ENCODE measurements around the gene LRRC47.
"Not testable (repeated sequence)": the region's sequence is repeated elsewhere in the genome, so short reads cannot be mapped to it uniquely, and the experiment has no call there.

Gene LRRC47

DNA sequence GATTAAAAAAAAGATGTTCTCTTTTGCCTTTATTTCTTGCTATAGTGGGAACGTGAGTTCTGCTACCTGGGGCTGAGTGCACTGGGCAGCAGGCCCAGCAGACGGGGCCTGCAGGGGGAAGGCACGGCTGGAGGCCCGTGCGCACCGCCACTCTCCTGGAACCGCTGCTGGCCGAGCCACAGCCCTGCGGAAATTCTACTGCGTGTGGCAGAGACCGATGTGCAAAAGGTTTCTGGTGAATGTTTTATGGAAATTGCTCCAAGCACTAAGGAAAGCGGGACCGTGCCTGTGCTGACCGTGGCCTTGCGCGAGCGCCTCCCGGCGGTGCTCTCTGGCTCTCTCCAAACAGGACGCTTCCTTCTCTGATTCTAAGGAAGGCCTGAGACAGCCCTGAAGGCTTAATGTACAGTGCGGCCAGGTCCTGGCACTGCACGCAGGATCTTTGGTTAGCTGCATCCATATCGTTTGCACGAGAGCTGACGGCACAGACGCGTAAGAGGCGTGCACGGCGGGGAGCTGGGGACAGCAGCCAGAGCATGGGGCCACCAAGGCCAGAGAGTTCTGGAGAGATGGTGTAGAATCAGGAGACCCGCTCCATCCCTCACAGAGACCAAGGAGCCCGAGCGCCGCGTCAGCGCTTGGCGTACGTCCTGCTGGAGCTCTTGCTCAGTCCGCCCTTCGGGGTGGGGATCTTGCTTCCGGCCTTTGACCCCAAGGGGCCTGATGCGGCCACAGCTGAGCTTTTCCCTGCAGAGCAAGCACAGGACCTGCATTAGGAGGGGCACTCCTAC lies 18.7 kb upstream of the LRRC47 start:
- DNase-seq (ENCODE audit: low read depth in 2 of 2), result no peak

DNA sequence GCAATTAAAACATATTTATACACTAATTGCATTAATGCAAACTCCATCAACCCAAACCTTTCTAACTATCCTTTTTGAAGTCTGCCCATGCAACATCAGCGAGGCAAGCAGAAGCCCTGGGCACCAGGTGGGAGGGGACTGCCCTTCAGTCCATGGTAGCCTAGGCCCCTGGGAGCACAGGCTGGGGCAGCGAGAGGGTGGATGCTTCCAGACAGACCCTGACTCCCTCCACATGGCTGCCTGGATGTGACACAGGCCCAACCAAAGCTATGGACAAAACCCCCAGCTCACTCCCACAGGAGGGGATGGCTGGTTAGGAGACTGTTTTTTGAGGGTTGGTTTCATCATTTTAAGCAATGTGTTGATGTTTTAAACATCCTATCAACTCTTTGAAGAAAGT lies 17.8 kb upstream of the LRRC47 start:
- DNase-seq (ENCODE audit: low read depth in 2 of 2), result no peak

DNA sequence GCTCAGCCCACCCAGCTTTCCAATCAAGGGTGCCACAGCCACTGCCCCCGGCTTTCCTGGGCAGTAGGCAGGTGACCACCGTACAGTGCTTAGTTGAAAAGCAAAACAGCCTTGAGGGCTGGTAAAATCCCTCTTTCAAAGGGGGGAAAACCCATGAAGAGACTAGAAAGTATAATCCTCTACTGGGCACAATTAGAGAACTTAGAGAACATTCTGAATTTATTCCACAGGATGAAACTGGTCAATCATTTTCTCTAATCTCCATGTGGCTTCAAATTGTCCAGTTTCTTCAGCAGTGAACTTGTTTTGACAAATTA lies 15.3 kb upstream of the LRRC47 start:
- no peak for DNase-seq (ENCODE audit: low read depth in 2 of 2)

DNA sequence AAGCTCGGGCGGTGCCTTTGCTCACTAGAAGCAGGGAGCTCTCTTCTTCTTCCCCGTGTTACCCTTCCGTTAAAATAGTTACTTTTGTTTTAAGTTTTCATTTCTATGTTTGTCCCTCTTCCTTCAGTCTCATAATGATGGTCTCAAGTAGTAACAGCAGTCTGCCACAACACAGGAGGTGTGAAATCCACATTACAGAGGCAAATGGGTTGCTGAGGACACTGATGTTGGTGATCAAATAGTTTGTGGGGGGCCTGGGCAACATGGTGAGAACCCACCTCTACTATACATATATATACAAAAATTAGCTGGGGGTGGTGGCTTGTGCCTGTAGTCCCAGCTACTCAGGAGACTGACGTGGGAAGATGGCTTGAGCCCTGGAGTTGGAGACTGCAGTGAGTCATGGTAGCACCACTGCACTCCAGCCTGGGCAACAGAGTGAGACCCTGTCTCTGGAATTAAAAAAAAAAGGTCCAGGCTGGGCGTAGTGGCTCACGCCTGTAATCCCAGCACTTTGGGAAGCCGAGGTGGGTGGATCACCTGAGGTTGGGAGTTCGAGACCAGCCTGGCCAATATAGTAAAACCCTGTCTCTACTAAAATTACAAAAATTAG lies 14.0 kb upstream of the LRRC47 start:
- not testable (repeated sequence) for DNase-seq (ENCODE audit: low read depth in 2 of 2)

DNA sequence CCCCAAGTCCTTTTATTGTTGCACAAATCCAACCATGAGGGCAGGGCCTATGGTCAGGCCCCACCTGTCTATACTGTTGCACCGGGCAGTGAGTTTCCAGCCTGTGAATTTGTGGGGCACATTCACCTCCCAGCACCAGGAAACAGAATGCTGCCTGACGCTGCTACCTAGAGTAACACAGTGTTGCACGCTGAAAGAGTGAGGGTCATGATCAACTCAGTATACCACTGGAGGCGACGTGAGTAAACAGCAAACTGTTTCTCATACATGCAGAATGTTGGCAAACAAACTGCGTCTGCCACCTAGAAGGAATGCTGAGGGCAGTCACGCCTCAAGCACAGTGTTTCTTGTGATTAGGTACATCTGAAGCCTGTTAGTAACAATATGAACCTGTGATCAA lies 13.4 kb upstream of the LRRC47 start:
- no peak for DNase-seq (ENCODE audit: low read depth in 2 of 2)

DNA sequence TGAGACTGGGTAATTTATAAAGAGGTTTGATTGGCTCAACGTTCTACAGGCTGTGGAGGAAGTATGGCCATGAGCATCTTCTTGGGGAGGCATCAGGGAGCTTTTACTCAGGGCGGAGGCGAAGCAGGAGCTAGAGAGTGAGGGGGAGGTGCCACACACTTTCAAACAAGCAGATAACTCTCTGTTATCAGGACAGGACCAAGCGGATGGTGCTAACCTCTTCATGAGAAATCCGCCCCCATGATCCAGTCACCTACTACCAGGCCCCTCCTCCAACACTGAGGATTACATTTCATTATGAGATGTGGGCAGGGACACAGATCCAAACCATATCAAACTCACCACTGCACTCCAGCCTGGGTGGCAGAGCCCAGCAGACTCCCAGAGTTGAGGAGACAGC lies 11.5 kb upstream of the LRRC47 start:
- DNase-seq (ENCODE audit: low read depth in 2 of 2), result no peak

DNA sequence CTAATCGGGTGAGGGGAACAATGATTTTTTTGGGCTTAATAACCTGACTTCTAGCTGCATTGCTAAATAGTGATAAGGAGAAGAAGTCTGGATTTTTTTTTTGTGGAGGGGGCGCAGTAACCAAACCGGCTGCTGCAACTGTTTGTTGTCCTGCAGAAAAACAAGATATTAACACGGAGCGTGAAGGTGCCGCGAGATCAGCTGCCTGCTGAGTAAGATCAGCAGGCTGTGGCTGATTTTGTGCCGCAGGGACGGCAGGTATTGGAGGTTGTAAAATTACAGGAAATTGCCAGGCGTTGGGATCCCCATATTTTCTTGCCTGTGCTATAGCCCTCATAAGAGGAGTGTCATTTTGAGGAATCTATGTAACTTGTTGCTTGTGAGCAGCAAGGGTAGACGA lies 8.7 kb upstream of the LRRC47 start:
- DNase-seq (ENCODE audit: low read depth in 2 of 2), result no peak

DNA sequence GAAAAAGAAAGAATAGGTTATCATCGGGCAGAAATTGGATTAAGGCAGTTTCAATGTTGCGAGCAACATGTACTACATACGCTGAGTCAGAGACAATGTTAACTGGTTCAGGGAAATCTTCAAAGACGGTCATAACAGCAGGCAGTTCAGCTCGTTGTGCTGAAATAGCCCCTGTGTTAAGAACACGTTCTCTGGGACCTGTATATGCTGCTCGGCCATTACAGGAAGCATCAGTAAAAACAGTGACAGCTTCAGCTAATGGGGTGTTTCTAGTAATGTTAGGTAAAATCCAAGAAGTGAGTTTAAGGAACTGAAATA lies 8.3 kb upstream of the LRRC47 start:
- DNase-seq (ENCODE audit: low read depth in 2 of 2), result not testable (repeated sequence)

DNA sequence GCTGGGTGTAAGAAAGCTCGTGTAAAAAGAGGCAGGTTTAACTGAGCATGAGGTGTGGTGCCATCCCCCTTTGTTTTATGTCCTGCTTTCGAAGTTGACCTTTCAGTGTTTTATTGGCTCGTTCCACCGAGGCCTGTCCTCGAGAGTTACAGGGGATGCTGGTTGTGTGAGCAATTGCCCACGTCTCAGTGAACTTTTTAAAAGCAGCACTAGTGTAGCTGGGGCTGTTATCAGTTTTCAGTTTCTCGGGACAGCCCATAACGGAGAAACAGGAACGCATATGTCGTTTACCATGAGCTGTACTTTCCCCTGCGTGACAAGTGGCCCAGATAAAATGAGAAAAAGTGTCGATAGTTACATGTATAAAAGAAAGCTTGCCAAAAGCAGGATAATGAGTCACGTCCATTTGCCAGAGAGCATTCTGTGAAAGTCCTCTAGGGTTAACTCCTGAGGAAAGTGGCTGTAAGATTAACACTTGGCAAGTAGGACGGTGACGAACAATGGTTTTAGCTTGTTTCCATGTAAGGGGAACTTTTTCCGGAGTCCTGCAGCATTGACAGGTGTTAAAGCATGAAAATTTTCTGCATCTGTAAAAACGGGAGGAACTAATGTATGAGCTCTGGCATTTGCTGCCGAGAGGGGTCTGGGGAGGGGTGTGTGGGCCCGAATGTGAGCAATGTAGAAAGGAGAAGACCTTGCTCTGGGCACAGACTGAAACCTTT lies 7.8 kb upstream of the LRRC47 start:
- DNase-seq (ENCODE audit: low read depth in 2 of 2), result no peak

DNA sequence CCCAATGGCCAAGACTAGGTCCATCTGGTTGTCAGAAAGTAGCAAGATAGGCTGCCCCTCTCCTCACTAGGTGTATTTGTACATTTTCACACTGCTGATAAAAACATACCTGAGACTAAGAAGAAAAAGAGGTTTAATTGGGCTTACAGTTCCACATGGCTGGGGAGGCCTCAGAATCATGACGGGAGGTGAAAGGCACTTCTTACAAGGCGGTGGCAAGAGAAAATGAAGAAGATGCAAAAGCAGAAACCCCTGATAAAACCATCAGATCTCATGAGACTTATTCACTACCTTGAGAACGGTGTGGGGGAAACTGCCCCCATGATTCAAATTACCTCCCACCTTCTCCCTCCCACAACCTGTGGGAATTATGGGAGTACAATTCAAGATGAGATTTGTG lies 4.5 kb upstream of the LRRC47 start:
- DNase-seq (ENCODE audit: low read depth in 2 of 2), result not testable (repeated sequence)

DNA sequence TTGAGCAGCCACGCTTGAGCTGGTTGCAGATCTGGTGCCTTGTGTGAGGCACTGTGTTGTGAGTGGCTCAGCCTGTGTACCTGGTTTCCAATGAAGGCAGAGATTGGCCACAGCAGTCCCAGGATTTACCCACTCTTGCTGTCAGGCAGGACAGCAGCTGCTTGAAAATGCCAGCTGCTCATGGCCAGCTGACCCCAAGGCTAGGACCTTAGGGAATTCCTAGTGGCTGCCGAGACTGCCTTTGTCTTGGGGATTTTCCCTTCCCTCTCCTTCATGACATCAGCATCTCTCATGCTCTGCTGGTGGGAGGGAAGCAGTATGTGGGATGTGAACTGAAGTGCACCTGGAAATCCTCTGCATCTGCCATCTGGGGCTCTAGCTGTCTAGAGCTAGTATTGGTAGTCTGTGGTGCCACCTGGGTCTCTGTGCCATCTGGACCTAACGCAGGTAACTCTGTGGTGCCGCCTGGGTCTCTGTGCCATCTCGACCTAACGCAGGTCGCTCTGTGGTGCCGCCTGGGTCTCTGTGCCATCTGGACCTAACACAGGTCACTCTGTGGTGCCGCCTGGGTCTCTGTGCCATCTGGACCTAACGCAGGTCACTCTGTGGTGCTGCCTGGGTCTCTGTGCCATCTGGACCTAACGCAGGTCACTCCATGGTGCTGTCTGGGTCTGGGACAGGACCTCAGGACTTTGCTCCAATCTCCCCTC lies 3.8 kb upstream of the LRRC47 start:
- DNase-seq (ENCODE audit: low read depth in 2 of 2), result no peak

DNA sequence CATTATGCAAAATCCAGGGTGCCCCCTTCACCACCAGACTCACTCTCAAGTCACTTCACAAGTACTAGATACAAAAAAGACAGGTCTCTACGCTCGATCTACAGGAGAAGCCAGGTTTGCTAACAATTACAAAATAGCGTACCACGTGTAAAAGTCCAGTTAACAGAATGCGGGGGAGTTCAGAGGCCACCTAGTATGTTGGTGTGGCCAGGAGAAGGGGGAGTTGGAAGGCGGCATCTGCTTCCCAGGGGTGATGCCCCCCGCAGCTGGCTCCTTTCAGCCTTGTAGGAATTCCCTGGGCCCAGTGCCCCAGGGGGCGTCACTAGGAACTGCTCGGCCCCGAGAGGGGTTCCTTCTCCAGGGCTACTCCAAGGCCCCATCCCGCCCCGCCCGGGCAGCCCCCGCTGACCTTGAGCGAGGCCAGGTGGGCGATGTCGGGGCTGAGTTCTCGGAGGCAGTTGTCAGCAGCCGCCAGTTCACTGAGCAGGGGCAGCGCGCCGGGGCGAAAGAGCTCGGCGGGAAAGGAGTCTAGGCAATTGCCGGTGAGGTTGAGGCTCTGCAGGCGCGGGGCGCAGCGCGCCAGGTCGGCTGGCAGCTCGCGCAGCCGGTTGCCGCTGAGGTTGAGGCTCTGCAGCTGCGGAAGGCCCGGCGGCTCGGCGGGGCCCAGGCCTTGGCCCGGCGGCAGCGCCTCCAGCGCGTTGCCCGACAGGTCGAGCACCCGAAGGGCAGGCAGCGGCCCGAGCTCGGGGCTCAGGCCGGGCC lies 664 bp downstream of the LRRC47 start:
- no peak for DNase-seq (ENCODE audit: low read depth in 2 of 2)

DNA sequence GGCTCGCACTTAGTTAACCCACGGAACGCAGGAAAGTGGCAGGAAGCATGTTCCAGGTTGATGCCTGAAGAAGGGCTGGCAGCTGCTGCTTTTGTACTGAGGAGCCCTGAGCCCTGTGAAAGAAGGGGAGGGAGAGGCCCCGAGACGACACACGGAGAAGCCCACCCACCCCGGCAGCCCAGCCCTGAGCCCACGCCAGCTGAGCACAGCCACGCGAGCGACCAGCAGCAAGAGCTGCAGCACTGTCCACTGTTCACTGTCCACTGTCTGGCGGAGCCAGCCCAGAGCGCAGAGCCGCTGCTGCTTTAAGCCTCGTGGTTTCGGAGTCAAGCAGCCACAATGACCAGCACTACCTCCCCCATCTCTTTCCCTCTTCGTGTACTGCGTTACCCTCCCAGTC lies 5.3 kb downstream of the LRRC47 start:
- no peak for DNase-seq (ENCODE audit: low read depth in 2 of 2)

DNA sequence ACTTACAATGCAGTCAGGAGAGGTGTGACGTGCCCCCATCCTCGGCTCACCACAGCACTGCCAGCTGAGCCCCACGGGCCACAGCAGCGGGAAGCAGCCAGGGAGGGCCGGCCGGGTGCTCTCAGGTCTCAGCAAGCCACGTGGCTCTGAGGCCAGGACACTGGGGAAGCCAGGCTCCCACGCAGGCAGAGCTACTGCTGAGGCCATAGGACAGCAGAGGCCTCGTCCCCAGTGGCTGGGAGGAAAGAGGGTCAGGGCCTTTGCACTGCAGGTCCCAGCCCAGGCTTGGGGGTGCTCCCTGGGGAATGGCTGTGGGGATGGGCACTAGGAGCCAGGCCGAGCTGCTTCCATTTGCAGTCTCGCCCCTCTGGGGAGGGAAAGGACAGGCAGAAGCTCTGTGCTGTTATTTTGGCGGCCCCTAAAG lies 5.8 kb downstream of the LRRC47 start:
- no peak for DNase-seq (ENCODE audit: low read depth in 2 of 2)

DNA sequence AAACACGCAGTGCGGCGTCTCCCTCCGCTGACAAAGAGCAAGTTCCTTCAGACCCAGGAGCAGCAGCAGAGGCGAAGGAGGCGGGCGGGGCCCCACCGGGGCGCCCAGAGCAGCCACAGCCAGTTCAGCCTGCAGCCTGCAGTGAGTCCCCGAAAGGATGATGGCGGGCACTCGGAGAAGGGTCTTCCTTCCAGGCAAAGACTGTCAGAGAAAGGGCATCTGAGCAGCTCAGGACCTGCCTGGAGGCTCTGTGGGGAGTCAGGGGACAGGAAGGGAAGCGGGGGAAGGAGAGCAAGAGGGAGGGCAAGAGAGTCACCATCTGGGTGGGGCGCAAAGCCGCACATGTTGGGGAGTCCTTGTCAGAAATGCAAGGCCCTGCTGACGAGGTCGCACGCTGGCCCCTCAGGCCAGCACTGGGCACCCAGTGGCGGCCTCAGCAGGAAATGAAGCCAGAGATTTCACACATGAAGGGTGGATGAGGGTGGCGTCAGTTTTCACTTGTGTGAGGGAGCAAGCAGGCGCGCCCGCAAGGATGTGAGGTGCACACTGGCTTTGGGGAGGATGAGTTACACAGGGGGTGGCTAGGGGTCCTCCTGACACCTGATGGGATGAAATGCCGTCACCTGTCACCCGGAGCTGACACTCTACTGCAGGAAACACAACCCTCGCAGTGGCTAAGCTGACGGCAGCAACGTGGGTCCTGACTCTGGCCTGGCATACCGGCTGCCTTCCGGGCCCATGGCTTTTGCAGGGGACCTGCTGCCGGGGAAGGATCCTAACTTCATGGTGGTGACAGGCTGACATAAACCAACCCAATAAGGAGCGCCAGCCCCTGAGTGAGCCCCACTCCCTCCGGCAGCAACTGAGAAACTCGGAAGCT lies 6.6 kb downstream of the LRRC47 start:
- no peak for DNase-seq (ENCODE audit: low read depth in 2 of 2)

DNA sequence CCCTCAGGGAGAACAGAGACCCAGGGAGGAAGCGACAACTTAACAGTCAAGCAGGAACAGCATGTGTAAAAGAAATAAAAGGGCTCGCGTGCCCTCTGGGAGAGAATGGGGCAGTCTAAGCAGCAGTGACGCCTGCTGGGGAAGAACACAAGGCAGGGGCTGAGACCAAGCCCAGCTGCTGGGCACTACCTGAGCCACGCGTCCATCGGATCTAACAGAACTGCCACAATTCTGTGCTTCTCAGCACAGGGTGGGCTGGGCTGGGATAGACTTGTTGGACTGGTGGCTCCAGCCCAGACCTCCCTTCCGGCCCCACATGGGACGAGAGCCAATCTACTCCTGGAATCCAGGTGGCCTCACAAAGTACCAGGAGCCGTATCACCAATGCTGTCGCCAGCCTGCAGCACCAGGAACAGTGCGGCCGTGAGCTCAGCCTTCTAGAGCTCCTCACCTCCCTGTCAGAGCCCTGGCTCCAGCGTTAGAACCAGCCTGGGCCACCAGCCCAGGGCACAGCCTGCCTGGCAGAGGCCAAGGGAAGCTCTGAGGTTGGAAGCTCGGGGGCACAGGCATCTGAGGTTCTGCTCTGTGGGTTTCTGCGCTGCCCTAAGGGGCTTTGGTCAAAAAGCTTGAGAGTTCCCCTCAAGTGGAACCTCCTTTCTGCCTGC lies 7.4 kb downstream of the LRRC47 start:
- DNase-seq (ENCODE audit: low read depth in 2 of 2), result no peak

DNA sequence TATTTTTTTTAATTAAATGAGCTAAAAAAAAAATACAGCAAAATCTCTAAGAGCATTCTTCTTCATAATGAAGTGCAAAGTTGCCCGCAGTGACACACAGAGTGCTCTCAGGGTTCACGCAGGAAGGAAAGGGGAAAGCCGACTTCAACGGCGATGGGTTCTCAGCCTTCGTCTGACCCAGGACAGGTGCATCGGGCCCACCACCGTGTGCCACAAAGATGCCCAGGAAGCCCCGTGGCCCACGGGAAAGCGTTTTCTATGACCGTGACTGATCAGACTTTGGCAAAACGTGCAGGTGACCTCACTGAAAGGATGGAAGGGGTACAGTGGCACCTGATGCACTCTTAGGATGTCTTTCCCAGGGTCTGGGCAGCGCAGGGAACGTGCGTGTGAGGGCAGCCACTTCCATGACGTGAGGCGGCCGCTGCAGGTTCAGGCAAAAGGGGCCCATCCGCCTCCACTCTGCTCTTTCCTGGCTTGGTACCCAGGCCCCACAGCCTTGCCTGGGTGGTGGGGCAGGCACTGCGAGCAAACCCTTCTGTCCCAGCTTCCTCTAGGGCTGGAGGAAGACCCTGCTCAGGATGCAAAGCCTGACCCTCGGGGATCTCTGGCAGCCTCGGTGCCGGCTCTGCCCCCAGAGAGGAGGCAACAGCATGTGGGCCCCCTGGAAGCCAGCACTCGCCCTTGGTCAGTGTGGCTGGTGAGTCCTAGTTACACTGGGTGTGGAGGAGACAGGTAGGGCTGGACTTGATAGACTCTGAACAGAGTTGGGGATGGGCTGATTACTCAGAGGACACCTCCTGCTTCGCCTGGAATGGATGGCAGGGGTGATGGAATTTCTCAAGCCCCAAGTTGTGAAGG lies 8.3 kb downstream of the LRRC47 start:
- no peak for DNase-seq (ENCODE audit: low read depth in 2 of 2)

DNA sequence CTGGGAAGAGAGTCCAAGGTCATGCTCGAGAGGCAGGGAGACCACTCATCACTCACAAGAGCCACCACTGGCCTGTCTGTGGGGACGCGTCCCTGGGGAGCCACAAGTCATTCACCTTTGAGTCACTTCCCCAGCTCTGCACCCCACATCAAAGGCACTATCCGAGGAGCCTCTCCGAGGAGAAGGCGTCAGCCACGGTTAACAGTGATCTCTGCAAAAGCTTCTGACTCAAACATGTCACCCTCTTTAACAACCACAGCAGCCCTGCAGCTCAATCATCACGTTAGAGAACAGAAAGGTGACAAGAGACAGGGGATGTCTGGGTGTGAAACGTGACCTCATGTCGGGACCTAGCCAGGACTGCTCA lies 9.0 kb downstream of the LRRC47 start:
- no peak for DNase-seq (ENCODE audit: low read depth in 2 of 2)
